Uterus (tissue), 2 donors: Measurements from ENCODE around the gene ABCB6.

Experiments used
- POLR2A ChIP-seq, 2 donors: fragments of 450-650 bp; IDR thresholded peaks; one replicate each; pipeline ENCODE4 v1.6.1; 2016; ENCODE audit warnings: antibody characterized with exemption in 2 of 2, mild to moderate bottlenecking in 1 of 2, moderate library complexity in 1 of 2
- TF ChIP-seq, protein P1 (sequence below), 4 experiments: fragments of 200-600 bp in 2 of 4; fragments of 450-650 bp in 2 of 4; sonication (generic) in 2 of 4; IDR thresholded peaks; one replicate each; pipeline ENCODE4 v1.5.1; 2016 to 2019; ENCODE audit warnings: antibody characterized with exemption in 4 of 4, mild to moderate bottlenecking in 2 of 4, moderate library complexity in 1 of 4

DNA sequence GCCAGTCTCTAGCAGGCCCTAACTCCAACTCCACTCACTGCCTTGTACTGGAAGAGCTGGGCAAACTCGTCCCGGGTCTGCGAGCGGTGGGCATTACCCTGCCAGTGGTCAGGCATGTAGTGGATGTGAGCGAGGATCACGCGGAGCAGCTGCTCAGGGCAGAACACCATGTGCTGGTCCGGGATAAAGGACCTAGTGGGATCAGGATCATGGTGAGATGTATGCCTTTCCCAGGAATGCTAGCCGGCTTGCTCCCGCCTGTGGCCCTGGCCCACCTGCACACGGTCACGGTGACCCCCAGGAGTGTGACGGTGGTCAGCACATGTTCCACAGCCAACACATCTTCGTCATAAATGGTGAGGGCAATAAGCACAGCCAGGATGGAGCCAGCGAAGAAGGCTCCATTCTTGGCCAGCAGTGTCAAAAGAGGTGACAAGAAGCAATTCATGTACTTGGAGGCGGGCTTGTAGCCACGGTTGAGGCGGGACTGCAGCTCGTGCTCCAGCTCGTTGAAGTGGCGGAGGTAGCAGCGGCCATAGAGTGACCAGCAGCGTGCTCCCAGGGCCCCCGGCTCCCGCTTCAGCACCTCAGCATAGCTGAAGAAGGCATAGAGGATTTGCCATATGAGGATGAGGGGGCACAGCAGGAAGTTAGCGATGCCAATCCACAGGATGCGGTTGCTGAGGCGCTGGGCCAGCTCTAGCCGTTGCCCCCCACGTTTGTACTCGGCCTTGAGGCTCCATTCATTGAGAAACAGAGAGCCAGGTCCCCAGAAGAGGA lies 5.3 kb upstream of the ABCB6 start:
- TF ChIP-seq, protein P1, sequence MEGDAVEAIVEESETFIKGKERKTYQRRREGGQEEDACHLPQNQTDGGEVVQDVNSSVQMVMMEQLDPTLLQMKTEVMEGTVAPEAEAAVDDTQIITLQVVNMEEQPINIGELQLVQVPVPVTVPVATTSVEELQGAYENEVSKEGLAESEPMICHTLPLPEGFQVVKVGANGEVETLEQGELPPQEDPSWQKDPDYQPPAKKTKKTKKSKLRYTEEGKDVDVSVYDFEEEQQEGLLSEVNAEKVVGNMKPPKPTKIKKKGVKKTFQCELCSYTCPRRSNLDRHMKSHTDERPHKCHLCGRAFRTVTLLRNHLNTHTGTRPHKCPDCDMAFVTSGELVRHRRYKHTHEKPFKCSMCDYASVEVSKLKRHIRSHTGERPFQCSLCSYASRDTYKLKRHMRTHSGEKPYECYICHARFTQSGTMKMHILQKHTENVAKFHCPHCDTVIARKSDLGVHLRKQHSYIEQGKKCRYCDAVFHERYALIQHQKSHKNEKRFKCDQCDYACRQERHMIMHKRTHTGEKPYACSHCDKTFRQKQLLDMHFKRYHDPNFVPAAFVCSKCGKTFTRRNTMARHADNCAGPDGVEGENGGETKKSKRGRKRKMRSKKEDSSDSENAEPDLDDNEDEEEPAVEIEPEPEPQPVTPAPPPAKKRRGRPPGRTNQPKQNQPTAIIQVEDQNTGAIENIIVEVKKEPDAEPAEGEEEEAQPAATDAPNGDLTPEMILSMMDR (IDR thresholded peaks at IDR 0.05) = no peak
- TF ChIP-seq POLR2A (IDR thresholded peaks at IDR 0.05) = no peak
